Pons (tissue), 1 donor: ENCODE data around the gene SH3RF2.

Source experiments
- DNase-seq: peaks from one replicate; pipeline ENCODE4 v3.0.0-alpha.2; 2016; ENCODE audit warnings: low spot score

Gene SH3RF2

GRCh38 chr5:146042628-146043279, 106.4 kb downstream of the SH3RF2 start:
- DNase-seq, result no peak

DNA sequence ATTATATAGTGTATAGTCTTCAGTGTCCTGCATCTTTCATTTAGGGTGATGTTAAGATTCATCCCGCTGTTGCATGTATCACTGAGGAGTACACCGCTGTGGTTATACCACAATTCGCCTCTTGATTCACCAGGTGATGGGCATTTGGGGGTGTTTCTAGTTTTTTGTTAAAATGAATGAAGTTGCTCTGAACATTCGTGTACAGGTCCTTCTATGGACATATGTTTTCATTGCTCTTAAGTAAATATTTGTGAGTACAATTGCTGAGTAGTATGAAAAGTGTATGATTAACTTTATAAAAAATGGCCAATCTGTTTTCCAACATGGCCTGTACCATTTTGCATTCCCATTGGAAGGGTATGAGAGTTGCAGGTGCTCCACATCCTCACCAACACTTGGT, 107.3 kb downstream of the SH3RF2 start:
- DNase-seq, result no peak

- no peak for DNase-seq
Observed at GRCh38 chr5:146047396-146047795, 111.0 kb downstream of the SH3RF2 start.

- peak; percentile 74 for DNase-seq
Observed at GRCh38 chr5:146048994-146049703, 112.8 kb downstream of the SH3RF2 start.

- DNase-seq, result no peak
Observed at GRCh38 chr5:146049704-146050026, 113.3 kb downstream of the SH3RF2 start.

- DNase-seq, result no peak
Observed at GRCh38 chr5:146050086-146050485, 113.7 kb downstream of the SH3RF2 start.

DNA sequence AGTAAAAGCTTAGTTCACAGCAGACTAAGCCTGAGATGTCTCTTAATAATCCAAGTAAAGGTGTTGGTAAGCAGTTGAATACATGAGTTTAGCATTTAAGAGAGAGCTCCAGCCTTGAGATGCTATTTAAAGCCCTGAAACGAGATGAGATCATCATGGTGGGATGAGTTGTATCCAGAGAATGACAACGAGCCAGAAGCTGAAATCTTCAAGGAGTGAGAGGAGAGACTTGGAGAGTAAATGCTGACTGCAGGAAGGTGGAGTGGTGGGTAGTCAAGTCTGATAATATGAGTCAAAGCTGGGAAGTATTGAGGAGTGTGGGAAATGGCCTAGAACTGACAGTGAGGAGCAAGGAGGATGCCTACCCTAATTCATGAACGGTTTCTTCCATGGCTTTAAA, 115.3 kb downstream of the SH3RF2 start:
- no peak for DNase-seq

DNA sequence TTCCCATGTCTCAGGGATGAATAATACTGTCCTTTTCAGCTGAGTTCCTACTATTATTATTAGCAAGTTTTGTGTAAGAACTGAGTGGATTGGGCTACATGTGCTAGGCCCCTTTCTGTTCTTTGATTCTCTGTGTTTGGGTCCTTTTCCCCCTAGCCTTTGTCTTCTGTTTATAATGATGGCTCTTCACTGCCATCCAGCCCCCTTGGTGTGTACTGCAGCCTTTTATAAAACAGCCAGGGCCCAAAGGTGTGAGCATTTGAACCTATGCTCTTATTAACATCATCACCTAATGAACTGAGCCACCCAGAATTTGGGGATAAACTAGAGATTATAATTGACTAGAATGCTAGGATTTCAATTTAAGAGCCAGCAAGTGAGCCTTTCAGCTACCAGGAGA, 116.4 kb downstream of the SH3RF2 start:
- no peak for DNase-seq

DNA sequence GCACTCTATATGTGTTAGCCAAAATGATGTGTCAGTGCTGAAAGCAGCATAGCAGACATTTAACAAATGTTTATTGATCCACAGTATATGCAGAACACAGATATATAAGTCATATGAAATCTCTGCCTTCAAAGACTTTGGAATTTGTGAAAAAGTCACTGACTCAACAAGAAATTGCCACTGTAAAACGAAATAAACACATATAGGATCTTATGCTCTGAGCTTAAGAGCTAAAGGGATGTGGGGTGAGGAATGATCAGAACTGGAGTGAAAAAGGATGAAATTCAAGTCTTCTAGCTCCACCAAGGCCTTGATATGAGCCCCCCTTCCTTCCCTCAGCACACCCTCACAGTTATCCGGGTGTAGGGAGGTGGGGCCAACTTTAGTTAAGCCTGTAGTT, 119.1 kb downstream of the SH3RF2 start:
- DNase-seq, result no peak

DNA sequence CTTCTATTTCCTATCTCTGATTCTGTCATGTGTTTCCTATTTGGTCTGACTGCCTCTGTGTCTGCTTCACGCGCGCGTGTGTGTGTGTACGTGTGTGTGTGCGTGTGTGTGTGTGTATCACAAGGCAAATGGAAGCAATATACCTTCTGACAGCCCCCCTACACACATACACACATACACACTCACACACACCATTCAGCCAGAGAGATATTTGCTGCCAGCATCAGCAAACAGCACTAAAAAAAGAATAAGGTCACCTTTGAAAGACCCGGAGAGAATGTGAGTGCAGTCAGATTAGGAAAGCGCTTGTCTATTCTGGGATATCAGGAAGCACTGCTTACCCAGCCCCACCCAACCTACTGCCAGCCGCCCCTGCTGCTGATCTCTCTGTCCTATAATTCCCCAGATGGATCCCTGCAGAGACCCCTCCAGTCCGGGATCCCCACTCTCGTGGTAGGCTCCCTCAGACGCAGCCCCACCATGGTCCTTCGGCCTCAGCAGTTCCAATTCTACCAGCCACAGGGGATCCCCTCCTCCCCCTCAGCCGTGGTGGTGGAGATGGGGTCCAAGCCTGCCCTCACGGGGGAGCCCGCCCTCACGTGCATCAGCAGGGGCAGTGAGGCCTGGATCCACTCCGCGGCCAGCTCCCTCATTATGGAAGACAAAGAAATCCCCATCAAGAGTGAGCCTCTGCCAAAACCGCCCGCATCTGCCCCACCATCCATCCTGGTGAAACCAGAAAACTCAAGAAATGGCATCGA, 123.3 kb downstream of the SH3RF2 start:
- DNase-seq, result no peak

GRCh38 chr5:146060221-146060585, 123.8 kb downstream of the SH3RF2 start:
- no peak for DNase-seq

- DNase-seq, result no peak
Observed at GRCh38 chr5:146066968-146067367, 130.6 kb downstream of the SH3RF2 start.

- DNase-seq, result peak; percentile 17
Observed at GRCh38 chr5:146068206-146068605, 131.8 kb downstream of the SH3RF2 start.

DNA sequence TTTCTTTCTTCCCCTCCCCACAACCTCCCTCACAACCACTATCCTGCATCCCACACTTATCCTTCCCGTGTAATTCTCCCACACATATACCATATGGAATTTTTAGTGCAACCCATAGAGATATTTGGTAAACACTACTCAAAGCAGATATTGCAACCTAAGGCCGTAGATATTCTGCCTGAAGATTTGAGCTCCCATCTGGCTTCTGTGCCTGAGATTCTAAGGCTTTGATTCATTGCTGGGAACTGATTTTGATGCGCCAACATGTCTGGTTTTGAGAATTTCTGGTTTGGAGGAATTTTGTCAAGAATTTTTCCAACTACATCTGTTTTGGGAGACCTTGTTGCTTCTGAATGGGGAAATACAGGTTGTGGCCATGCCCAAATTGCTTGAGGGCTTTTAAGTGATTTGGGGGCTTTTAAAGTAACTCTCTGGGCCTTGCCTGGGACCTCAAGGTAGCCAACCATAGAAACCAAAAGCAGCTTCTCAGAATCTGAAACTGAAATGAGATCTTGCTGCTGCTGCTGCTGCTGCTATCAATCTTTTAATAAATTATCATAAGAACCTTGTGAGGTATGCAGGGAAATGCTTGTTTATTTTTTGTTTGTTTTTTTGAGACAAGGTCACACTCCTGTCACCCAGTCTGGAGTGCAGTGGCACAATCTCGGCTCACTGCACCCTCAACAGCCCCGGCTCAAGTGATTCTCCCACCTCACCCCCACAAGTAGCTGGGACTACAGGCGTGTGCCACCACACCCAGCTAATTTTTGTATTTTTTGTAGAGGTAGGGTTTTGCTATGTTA, 132.8 kb downstream of the SH3RF2 start:
- DNase-seq, result no peak

- DNase-seq, result no peak
Observed at GRCh38 chr5:146069780-146070099, 133.4 kb downstream of the SH3RF2 start.

DNA sequence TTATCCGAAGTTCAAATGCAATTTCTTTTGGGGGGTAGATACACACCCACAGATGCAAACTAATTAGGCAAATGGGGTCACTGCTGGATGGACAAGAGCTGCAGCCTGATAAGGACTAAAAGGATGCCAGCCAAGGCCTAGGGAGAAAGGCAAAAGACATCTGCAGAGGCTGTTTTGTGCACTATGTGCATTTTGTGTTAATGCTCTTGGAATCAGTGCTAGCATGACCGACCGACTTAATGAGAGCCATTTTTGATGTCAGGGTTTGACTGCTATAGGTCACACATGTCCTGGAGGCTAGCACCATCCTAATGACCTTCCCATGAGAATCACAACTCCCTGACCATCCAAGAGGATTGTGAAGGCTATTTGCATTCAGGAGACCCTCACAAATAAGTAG, 134.4 kb downstream of the SH3RF2 start:
- no peak for DNase-seq

DNA sequence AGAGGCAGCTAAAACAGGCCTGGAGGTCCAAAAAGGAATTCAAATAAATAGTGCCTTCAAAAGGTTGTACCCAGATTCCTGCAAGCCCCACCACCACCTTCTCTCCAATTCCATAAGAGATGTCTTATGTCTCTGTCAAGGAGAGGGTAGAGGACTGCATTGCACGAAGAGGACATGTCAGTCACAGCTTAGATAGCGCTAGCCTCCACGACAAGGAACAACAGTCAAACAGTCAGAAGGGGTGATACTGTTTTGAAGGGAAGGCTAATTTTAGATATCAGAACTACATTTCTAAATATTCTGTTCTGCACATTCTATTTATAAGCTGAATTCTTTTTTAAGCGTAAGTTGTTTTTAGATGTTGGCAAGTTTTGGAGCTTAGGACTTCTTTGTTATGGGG, 134.8 kb downstream of the SH3RF2 start:
- no peak for DNase-seq

- no peak for DNase-seq
Observed at GRCh38 chr5:146072595-146072994, 136.2 kb downstream of the SH3RF2 start.

GRCh38 chr5:146073239-146073900, 137.0 kb downstream of the SH3RF2 start:
- DNase-seq, result no peak

- DNase-seq, result no peak
Observed at GRCh38 chr5:146076028-146076427, 139.7 kb downstream of the SH3RF2 start.

- no peak for DNase-seq
Observed at GRCh38 chr5:146076455-146076854, 140.1 kb downstream of the SH3RF2 start.

GRCh38 chr5:146078566-146078965, 142.2 kb downstream of the SH3RF2 start:
- DNase-seq, result no peak
